ENCODE measurements around the gene MNT.
A peak's percentile ranks its signal among the peaks of the same experiment; 100 is the strongest.

The MNT gene

GRCh38 chr17:2416010-2416734, 15.3 kb upstream of the MNT start:
- H4K20me1 ChIP-seq (ENCODE audit: insufficient read depth, low read length) = no peaks in the 10 kb centered on the region
- H3K27me3 ChIP-seq (ENCODE audit: low read depth, low read length) = no peaks in the 10 kb centered on the region
- H2AFZ ChIP-seq (ENCODE audit: low read depth, low read length) = no peak overlapping the region
- TF ChIP-seq CTCF (IDR thresholded peaks at IDR 0.05; ENCODE audit: low read depth, low read length) (peak; percentile 76), EZH2phosphoT487 (IDR thresholded peaks at IDR 0.05; ENCODE audit: low read depth) (no peak)
- no peaks in the 10 kb centered on the region for H3K4me1 ChIP-seq (ENCODE audit: low read length)
- no peaks in the 10 kb centered on the region for H3K79me2 ChIP-seq (ENCODE audit: low read length)
- H3K9me3 ChIP-seq (ENCODE audit: insufficient read depth, low read length) = no peaks in the 10 kb centered on the region
- no peak overlapping the region for H3K9ac ChIP-seq (ENCODE audit: low read length)
- H3K27ac ChIP-seq (ENCODE audit: low read length) = no peak overlapping the region
- no peak overlapping the region for H3K4me3 ChIP-seq (ENCODE audit: low read length)
- H3K4me2 ChIP-seq (ENCODE audit: low read length) = no peak overlapping the region
- peaks cover 19% of the 10 kb centered on the region for H3K36me3 ChIP-seq (replicated peaks; ENCODE audit: low read depth, low read length)

DNA sequence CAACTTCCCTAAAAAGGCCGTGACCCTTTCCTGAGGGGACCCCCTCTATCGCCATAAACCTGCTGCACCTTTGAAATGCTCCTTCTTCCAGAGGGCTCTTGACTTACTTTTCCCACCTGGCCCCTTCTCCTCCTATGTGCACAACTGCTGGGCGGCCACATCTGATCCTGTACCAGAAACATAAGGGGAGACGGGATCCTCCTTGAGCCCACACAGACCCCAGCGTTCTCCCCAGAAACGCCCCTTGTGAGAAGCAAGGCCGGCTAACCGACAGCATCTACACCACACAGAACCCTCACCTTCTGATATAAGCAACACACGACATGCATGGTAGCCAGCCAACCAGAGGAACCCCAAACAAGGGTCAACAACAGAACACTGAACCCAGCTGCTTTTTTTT, 14.2 kb upstream of the MNT start:
- TF ChIP-seq EZH2phosphoT487 (IDR thresholded peaks at IDR 0.05; ENCODE audit: low read depth) (no peak), CTCF (IDR thresholded peaks at IDR 0.05; ENCODE audit: low read depth, low read length) (no peak)
- H2AFZ ChIP-seq (ENCODE audit: low read depth, low read length) = no peak overlapping the region
- H3K4me1 ChIP-seq (ENCODE audit: low read length) = no peaks in the 10 kb centered on the region
- H3K4me2 ChIP-seq (ENCODE audit: low read length) = no peak overlapping the region
- peaks cover 21% of the 10 kb centered on the region for H3K36me3 ChIP-seq (replicated peaks; ENCODE audit: low read depth, low read length)
- H4K20me1 ChIP-seq (ENCODE audit: insufficient read depth, low read length) = no peaks in the 10 kb centered on the region
- no peaks in the 10 kb centered on the region for H3K79me2 ChIP-seq (ENCODE audit: low read length)
- no peaks in the 10 kb centered on the region for H3K27me3 ChIP-seq (ENCODE audit: low read depth, low read length)
- H3K9ac ChIP-seq (ENCODE audit: low read length) = no peak overlapping the region
- no peak overlapping the region for H3K27ac ChIP-seq (ENCODE audit: low read length)
- H3K9me3 ChIP-seq (ENCODE audit: insufficient read depth, low read length) = no peaks in the 10 kb centered on the region
- no peak overlapping the region for H3K4me3 ChIP-seq (ENCODE audit: low read length)

- Histone ChIP-seq H4K20me1 (ENCODE audit: insufficient read depth, low read length) (no peaks in the 10 kb centered on the region), H2AFZ (ENCODE audit: low read depth, low read length) (no peak overlapping the region), H3K27ac (ENCODE audit: low read length) (no peak overlapping the region), H3K9me3 (ENCODE audit: insufficient read depth, low read length) (no peaks in the 10 kb centered on the region), H3K9ac (ENCODE audit: low read length) (no peak overlapping the region), H3K36me3 (replicated peaks; ENCODE audit: low read depth, low read length) (peaks cover 16% of the 10 kb centered on the region), H3K4me2 (ENCODE audit: low read length) (no peak overlapping the region), H3K79me2 (ENCODE audit: low read length) (no peaks in the 10 kb centered on the region), H3K27me3 (ENCODE audit: low read depth, low read length) (no peaks in the 10 kb centered on the region), H3K4me3 (ENCODE audit: low read length) (no peak overlapping the region), H3K4me1 (ENCODE audit: low read length) (no peaks in the 10 kb centered on the region)
- TF ChIP-seq CTCF (IDR thresholded peaks at IDR 0.05; ENCODE audit: low read depth, low read length) (no peak), EZH2phosphoT487 (IDR thresholded peaks at IDR 0.05; ENCODE audit: low read depth) (no peak)
Observed at GRCh38 chr17:2414446-2415064, 13.7 kb upstream of the MNT start.

DNA sequence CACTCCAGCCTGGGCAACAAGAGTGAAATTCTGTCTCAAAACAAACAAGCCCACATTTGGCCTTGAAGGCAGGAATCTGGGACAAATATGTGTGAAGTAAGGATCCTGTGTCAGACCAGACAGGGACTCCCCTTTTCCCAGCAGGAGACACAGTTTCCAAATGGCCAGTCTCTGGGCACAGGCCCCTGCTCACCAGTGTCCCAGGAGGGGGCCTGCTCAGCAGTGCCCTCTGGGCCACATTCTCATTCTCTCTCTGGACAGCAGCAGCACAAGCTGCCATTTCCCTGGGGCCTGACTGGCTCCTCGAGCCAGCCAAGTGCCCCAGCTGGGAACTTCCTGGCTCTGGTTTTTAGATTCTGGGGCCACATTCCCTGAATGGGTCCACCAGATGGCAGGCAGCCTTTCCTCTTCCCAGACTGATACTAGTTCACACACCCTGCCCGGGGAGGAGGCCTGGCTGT, 11.7 kb upstream of the MNT start:
- Histone ChIP-seq H4K20me1 (ENCODE audit: insufficient read depth, low read length) (no peaks in the 10 kb centered on the region), H3K4me3 (ENCODE audit: low read length) (no peak overlapping the region), H3K79me2 (ENCODE audit: low read length) (no peaks in the 10 kb centered on the region), H3K36me3 (replicated peaks; ENCODE audit: low read depth, low read length) (peaks cover 13% of the 10 kb centered on the region), H3K9me3 (ENCODE audit: insufficient read depth, low read length) (no peaks in the 10 kb centered on the region), H2AFZ (ENCODE audit: low read depth, low read length) (no peak overlapping the region), H3K4me1 (ENCODE audit: low read length) (no peaks in the 10 kb centered on the region), H3K27ac (ENCODE audit: low read length) (no peak overlapping the region), H3K9ac (ENCODE audit: low read length) (no peak overlapping the region), H3K27me3 (ENCODE audit: low read depth, low read length) (no peaks in the 10 kb centered on the region), H3K4me2 (ENCODE audit: low read length) (no peak overlapping the region)
- TF ChIP-seq CTCF (IDR thresholded peaks at IDR 0.05; ENCODE audit: low read depth, low read length) (no peak), EZH2phosphoT487 (IDR thresholded peaks at IDR 0.05; ENCODE audit: low read depth) (no peak)
